8988T (cell line): ENCODE results near the gene COA6.
A peak's percentile ranks its signal among the peaks of the same experiment; 100 is the strongest.
"Not testable (repeated sequence)": the region's sequence is repeated elsewhere in the genome, so short reads cannot be mapped to it uniquely, and the experiment has no call there.

ENCODE experiments used
- DNase-seq: peaks from one replicate; pipeline ENCODE4 v3.0.0; 2011

The COA6 gene

GRCh38 chr1:234373064-234373958 lies at the start of gene COA6:
Gene COA6 (plus strand): TSS chr1:234373456. CDS start chr1:234373467, 11 bp downstream.
- peak; percentile 50 for DNase-seq

GRCh38 chr1:234324821-234325220 lies 48.4 kb upstream of the COA6 start:
- DNase-seq: no peak

- DNase-seq: no peak
Observed at GRCh38 chr1:234325878-234326496, 47.3 kb upstream of the COA6 start.

- peak; percentile 24 for DNase-seq
Observed at GRCh38 chr1:234326497-234327366, 46.5 kb upstream of the COA6 start.

- DNase-seq: no peak
Observed at GRCh38 chr1:234327577-234328164, 45.6 kb upstream of the COA6 start.

- no peak for DNase-seq
Observed at GRCh38 chr1:234330843-234331215, 42.4 kb upstream of the COA6 start.

GRCh38 chr1:234331507-234331906 lies 41.7 kb upstream of the COA6 start:
- DNase-seq: no peak

- DNase-seq: no peak
Observed at GRCh38 chr1:234336359-234336758, 36.9 kb upstream of the COA6 start.

- no peak for DNase-seq
Observed at GRCh38 chr1:234337233-234337632, 36.0 kb upstream of the COA6 start.

GRCh38 chr1:234340528-234340927 lies 32.7 kb upstream of the COA6 start:
- no peak for DNase-seq

GRCh38 chr1:234342774-234343173 lies 30.5 kb upstream of the COA6 start:
- DNase-seq: no peak

- no peak for DNase-seq
Observed at GRCh38 chr1:234345237-234345636, 28.0 kb upstream of the COA6 start.

- DNase-seq: no peak
Observed at GRCh38 chr1:234348964-234349363, 24.3 kb upstream of the COA6 start.

GRCh38 chr1:234355782-234356510 lies 17.3 kb upstream of the COA6 start:
- DNase-seq: no peak

- DNase-seq: not testable (repeated sequence)
Observed at GRCh38 chr1:234356615-234357269, 16.5 kb upstream of the COA6 start.

GRCh38 chr1:234357831-234358230 lies 15.4 kb upstream of the COA6 start:
- no peak for DNase-seq

GRCh38 chr1:234361102-234361603 lies 12.1 kb upstream of the COA6 start:
- DNase-seq: no peak

GRCh38 chr1:234362558-234362957 lies 10.7 kb upstream of the COA6 start:
- DNase-seq: no peak

GRCh38 chr1:234368320-234369032 lies 4.8 kb upstream of the COA6 start:
- no peak for DNase-seq

GRCh38 chr1:234369033-234369430 lies 4.2 kb upstream of the COA6 start:
- no peak for DNase-seq

GRCh38 chr1:234369784-234370183 lies 3.5 kb upstream of the COA6 start:
- DNase-seq: no peak
